Keratinocyte (primary cell): ENCODE measurements around the gene USP49. TPM values are rescaled to one million over a fixed set of nuclear protein-coding genes. Genes with fewer than 3 reads are reported as not detected.

ENCODE experiments used
- DNase-seq: peaks from one replicate; pipeline ENCODE4 v3.0.0-alpha.2; 2011; ENCODE audit warnings: low read depth, missing footprints, low spot score
- FAIRE-seq: peaks from 2 replicates; lab custom pipeline; 2011; peaks lifted over from hg19 to GRCh38; lab: Jason Lieb, UNC
- H2AFZ ChIP-seq: 2 replicates; pipeline ENCODE4 v1.6.0; 2012; ENCODE audit warnings: low read length, control low read depth, inconsistent platforms; ENCODE audit not compliant: control insufficient read depth
- H3K27ac ChIP-seq: 2 replicates; pipeline ENCODE4 v1.5.1; 2011; ENCODE audit warnings: low read length; ENCODE audit not compliant: control insufficient read depth, insufficient read depth
- H3K27me3 ChIP-seq: 3 replicates; pipeline ENCODE4 v1.6.0; 2011; ENCODE audit warnings: low read length; ENCODE audit not compliant: control insufficient read depth, insufficient read depth; ENCODE audit errors: extremely low read depth
- H3K36me3 ChIP-seq, 2 experiments: 2 replicates in 1 of 2; 3 replicates in 1 of 2; pipeline ENCODE4 v1.5.1; 2011; ENCODE audit warnings: low read length in 2 of 2, mild to moderate bottlenecking in 1 of 2; ENCODE audit not compliant: control insufficient read depth in 2 of 2, insufficient read depth in 2 of 2; ENCODE audit errors: extremely low read depth in 1 of 2
- H3K4me1 ChIP-seq: 3 replicates; pipeline ENCODE4 v1.5.1; 2011; ENCODE audit warnings: low read length; ENCODE audit not compliant: control insufficient read depth, insufficient read depth; ENCODE audit errors: extremely low read depth
- H3K4me2 ChIP-seq: 3 replicates; pipeline ENCODE4 v1.6.0; 2011; ENCODE audit warnings: low read depth, low read length; ENCODE audit not compliant: control insufficient read depth, insufficient read depth; ENCODE audit errors: extremely low read depth
- H3K4me3 ChIP-seq, 3 experiments: fragments of 200-600 bp in 1 of 3; sonication (generic) in 1 of 3; 2 replicates in 2 of 3; 3 replicates in 1 of 3; pipeline ENCODE4 v1.5.1; 2011 to 2016; ENCODE audit warnings: low read length in 3 of 3, mild to moderate bottlenecking in 3 of 3, control low read depth in 2 of 3, inconsistent platforms in 1 of 3, low read depth in 1 of 3, mixed read lengths in 1 of 3, mixed run types in 1 of 3, moderate library complexity in 1 of 3; ENCODE audit not compliant: control insufficient read depth in 2 of 3, insufficient read depth in 2 of 3; ENCODE audit errors: extremely low read depth in 1 of 3
- H3K79me2 ChIP-seq: 2 replicates; pipeline ENCODE4 v1.6.0; 2012; ENCODE audit warnings: low read length; ENCODE audit not compliant: control insufficient read depth, insufficient read depth
- H3K9ac ChIP-seq: 3 replicates; pipeline ENCODE4 v1.6.0; 2011; ENCODE audit warnings: low read length; ENCODE audit not compliant: control insufficient read depth, insufficient read depth; ENCODE audit errors: extremely low read depth
- H3K9me1 ChIP-seq: 3 replicates; pipeline ENCODE4 v1.6.0; 2011; ENCODE audit warnings: low read length; ENCODE audit not compliant: control insufficient read depth, insufficient read depth; ENCODE audit errors: extremely low read depth
- H3K9me3 ChIP-seq: 2 replicates; pipeline ENCODE4 v1.5.1; 2012; ENCODE audit warnings: low read depth, low read length; ENCODE audit not compliant: control insufficient read depth
- H4K20me1 ChIP-seq: 3 replicates; pipeline ENCODE4 v1.6.0; 2011; ENCODE audit warnings: low read length; ENCODE audit not compliant: control insufficient read depth, insufficient read depth; ENCODE audit errors: extremely low read depth
- EZH2 ChIP-seq: IDR thresholded peaks from one replicate; pipeline ENCODE4 v1.6.1; 2012; ENCODE audit warnings: inconsistent platforms, mild to moderate bottlenecking, low read length, moderate library complexity
- dilution Hi-C: fragments of 300-500 bp; cut with MboI; formaldehyde crosslinking; loops from one replicate; pipeline ENCODE4 v1.7.0; 2020; ENCODE audit warnings: low sequenced_read_pairs; ENCODE audit not compliant: extremely low pct_ligation_motif_present
- polyA plus RNA-seq, 5 experiments: library from polyadenylated mRNA; depleted of rRNA in 3 of 5; stranded (reverse) in 3 of 5; stranded (forward) in 1 of 5; unstranded in 1 of 5; fragments of >200 nt; gene quantifications; 1 replicate in 1 of 5; 2 replicates in 3 of 5; 3 replicates in 1 of 5; pipeline versions ENCODE4 v1.2.1 to v1.2.3, GENCODE V29; 2011 to 2012; ENCODE audit warnings: missing spikeins in 2 of 5, low read depth in 1 of 5, low replicate concordance in 1 of 5
- TF ChIP-seq, protein P1 (sequence below), 3 experiments: IDR thresholded peaks in 1 of 3; conservative IDR thresholded peaks in 1 of 3; optimal IDR thresholded peaks in 1 of 3; 2 replicates in 2 of 3; 3 replicates in 1 of 3; pipeline versions ENCODE3 to v1.5.1; 2011; ENCODE audit warnings: low read length in 3 of 3, mild to moderate bottlenecking in 3 of 3, moderate library complexity in 2 of 3, control low read depth in 1 of 3, inconsistent platforms in 1 of 3; ENCODE audit not compliant: insufficient read depth in 2 of 3; ENCODE audit errors: extremely low read depth in 1 of 3

USP49 gene
- polyA plus RNA-seq, 1 donor (not counting 4 experiments of a cell fraction or from before 2014, with no cell fraction given), result 2.3 TPM

DNA sequence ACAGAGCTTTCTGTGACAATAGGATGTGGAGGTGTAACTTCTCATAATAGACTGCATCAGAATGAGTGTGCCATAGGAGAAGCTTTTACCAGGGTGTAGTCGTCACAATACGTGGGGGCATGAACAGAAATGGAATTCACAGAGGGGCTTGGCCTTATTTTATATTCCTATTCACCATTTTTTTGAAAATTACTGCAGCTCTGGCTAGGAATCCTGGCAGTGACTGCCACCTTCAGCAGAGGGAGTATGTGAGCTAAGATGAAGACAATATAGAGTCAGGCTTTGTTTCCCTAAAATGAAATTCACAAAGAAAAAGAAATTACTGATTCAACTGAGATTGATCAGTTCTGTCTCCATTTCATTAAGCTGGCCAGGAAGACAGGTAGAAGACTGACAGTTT, 93.8 kb downstream of the USP49 start:
- Histone ChIP-seq H3K36me3 (peaks cover 5 to 6% of the 10 kb centered on the region in 2 experiments), H3K9me3 (no peaks in the 10 kb centered on the region), H3K4me3 (no peak overlapping the region), H3K4me1 (no peaks in the 10 kb centered on the region), H3K4me2 (no peak overlapping the region), H2AFZ (no peak overlapping the region), H3K9me1 (no peaks in the 10 kb centered on the region), H3K27me3 (no peaks in the 10 kb centered on the region), H3K79me2 (no peaks in the 10 kb centered on the region), H4K20me1 (no peaks in the 10 kb centered on the region), H3K9ac (no peak overlapping the region), H3K27ac (no peak overlapping the region)
- dilution Hi-C loops, result no loop called here
- TF ChIP-seq, protein P1, sequence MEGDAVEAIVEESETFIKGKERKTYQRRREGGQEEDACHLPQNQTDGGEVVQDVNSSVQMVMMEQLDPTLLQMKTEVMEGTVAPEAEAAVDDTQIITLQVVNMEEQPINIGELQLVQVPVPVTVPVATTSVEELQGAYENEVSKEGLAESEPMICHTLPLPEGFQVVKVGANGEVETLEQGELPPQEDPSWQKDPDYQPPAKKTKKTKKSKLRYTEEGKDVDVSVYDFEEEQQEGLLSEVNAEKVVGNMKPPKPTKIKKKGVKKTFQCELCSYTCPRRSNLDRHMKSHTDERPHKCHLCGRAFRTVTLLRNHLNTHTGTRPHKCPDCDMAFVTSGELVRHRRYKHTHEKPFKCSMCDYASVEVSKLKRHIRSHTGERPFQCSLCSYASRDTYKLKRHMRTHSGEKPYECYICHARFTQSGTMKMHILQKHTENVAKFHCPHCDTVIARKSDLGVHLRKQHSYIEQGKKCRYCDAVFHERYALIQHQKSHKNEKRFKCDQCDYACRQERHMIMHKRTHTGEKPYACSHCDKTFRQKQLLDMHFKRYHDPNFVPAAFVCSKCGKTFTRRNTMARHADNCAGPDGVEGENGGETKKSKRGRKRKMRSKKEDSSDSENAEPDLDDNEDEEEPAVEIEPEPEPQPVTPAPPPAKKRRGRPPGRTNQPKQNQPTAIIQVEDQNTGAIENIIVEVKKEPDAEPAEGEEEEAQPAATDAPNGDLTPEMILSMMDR (optimal IDR thresholded peaks at IDR 0.05 in 1 of 3, IDR thresholded peaks at IDR 0.05 in 1 of 3, conservative IDR thresholded peaks at IDR 0.05 in 1 of 3; ENCODE audit: extremely low read depth in 1 of 3, insufficient read depth in 2 of 3, low read length in 3 of 3), result peak; percentile 47 to 60 (median 52)
- no peak for TF ChIP-seq EZH2
- no peak for FAIRE-seq
- no peak for DNase-seq

DNA sequence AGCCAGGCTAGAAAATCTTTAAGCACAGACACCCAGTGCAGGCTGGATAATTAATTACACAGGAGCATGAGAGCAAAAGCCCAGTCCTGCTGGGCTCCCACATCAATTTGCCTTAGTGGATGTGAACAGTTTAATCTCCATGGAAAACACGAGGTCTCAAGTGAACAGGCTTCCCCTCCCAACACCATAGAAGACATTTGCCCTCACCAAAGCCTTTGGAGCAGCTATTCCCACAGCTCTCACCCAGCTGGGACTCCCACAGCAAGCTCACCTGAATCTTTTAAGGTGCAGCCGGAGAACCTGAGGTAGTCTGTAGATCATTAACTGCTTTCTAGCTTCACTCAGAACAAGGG, 95.6 kb downstream of the USP49 start:
- Histone ChIP-seq H3K4me3 (no peak overlapping the region), H3K79me2 (no peaks in the 10 kb centered on the region), H3K4me2 (no peak overlapping the region), H3K9me1 (no peaks in the 10 kb centered on the region), H3K27me3 (no peaks in the 10 kb centered on the region), H3K4me1 (no peaks in the 10 kb centered on the region), H3K36me3 (peaks cover 6 to 10% of the 10 kb centered on the region in 2 experiments), H3K9me3 (no peaks in the 10 kb centered on the region), H3K27ac (no peak overlapping the region), H3K9ac (no peak overlapping the region), H2AFZ (no peak overlapping the region), H4K20me1 (no peaks in the 10 kb centered on the region)
- dilution Hi-C loops, result no loop called here
- no peak for DNase-seq
- TF ChIP-seq EZH2, result no peak
- TF ChIP-seq, protein P1 (optimal IDR thresholded peaks at IDR 0.05 in 1 of 3, IDR thresholded peaks at IDR 0.05 in 1 of 3, conservative IDR thresholded peaks at IDR 0.05 in 1 of 3; ENCODE audit: extremely low read depth in 1 of 3, insufficient read depth in 2 of 3, low read length in 3 of 3), result no peak
- FAIRE-seq, result no peak
